A673 (cell line): ENCODE results near the gene GEMIN4.

ENCODE experiments used
- CTCF ChIP-seq: fragments of 300-800, 200-600 bp; sonication (generic); conservative IDR thresholded peaks from 2 replicates; pipeline ENCODE4 v1.5.1; 2017; ENCODE audit warnings: low read depth, mild to moderate bottlenecking, antibody characterized with exemption, low read length, moderate library complexity, mixed read lengths
- EZH2 ChIP-seq: fragments of 200-600 bp; sonication (generic); IDR thresholded peaks from 2 replicates; pipeline ENCODE4 v1.6.1; 2017; ENCODE audit warnings: borderline replicate concordance, low read depth, mild to moderate bottlenecking, mixed read lengths, antibody characterized with exemption, low read length; ENCODE audit not compliant: poor library complexity, severe bottlenecking

DNA sequence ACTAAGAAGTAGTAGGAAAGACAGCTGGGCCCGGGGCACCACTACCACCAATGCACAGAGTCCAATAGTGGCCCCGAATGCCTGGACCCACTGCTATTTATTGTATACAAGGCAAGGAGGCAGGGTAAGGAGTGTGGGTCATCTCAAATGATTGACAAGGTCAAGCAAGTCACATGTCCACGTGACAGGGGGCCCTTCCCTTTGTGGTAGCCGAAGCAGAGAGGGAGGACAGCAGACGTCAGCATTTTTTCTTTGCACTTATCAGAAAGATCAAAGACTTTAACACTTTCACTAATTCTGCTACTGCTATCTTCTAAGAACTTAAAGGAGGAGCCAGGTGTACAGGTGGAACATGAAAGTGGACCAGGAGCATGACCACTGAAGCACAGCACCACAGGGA lies 43.9 kb downstream of the GEMIN4 start:
- TF ChIP-seq CTCF (no peak), EZH2 (no peak)
